Loucy (cell line): ENCODE results near the gene ZNF48.

ENCODE experiments used
- EZH2phosphoT487 ChIP-seq: fragments of 200-600 bp; IDR thresholded peaks from 2 replicates; pipeline ENCODE4 v1.6.1; 2018; ENCODE audit warnings: antibody characterized with exemption, mild to moderate bottlenecking, moderate library complexity, borderline replicate concordance
- TF ChIP-seq, protein P1 (sequence below): fragments of 200-600 bp; sonication (generic); conservative IDR thresholded peaks from 2 replicates; pipeline ENCODE4 v1.5.1; 2014; ENCODE audit warnings: mild to moderate bottlenecking, antibody characterized with exemption, low read length

DNA sequence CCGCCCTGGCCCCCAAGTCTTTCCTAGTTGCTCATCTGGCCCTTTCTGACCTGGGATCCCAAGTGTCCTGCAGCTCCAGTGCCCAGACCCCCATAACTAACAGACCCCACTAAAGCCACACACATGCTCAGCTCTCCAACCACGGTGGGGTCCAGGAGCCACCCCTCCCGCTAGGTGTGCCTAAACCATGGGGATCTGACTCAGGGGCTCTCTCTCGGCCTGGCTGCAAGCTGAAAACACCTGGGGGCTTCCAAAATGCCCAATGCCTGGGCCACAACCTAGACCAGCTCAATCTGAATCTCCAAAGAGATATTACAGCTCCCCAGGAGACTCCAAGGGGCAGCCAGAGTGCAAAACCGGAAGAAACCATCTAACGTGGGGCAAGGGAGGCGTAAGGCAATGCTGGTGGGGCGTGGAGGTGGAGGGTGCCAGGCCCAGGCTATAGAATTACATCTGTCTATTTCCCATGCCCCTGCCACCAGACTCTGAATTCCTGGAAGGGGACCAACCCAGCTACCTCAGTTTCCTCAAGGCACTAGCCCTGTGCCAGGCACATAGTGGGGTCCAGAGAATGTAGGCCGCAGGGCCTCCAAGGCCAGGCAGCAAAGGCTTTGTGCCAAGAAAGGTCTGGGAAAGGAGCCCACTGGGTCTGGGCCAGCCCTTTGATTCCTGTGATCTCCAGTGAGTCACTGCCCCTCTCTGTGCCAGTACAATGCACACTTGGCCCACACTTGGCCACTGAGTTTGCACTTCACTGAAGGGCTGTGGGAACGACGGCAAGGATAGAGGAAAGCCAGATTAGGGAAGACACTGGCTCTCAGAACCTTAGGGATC is 43.4 kb upstream of the ZNF48 start:
- TF ChIP-seq, protein P1, sequence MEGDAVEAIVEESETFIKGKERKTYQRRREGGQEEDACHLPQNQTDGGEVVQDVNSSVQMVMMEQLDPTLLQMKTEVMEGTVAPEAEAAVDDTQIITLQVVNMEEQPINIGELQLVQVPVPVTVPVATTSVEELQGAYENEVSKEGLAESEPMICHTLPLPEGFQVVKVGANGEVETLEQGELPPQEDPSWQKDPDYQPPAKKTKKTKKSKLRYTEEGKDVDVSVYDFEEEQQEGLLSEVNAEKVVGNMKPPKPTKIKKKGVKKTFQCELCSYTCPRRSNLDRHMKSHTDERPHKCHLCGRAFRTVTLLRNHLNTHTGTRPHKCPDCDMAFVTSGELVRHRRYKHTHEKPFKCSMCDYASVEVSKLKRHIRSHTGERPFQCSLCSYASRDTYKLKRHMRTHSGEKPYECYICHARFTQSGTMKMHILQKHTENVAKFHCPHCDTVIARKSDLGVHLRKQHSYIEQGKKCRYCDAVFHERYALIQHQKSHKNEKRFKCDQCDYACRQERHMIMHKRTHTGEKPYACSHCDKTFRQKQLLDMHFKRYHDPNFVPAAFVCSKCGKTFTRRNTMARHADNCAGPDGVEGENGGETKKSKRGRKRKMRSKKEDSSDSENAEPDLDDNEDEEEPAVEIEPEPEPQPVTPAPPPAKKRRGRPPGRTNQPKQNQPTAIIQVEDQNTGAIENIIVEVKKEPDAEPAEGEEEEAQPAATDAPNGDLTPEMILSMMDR = no peak
- TF ChIP-seq EZH2phosphoT487 = no peak
